Endodermal cell (in vitro differentiated cells): ENCODE data around the gene WDR20. TPM values are rescaled to one million over a fixed set of nuclear protein-coding genes. Genes with fewer than 3 reads are reported as not detected.

Experiments used
- DNase-seq: peaks from one replicate; pipeline ENCODE4 v3.0.0-alpha.2; 2017
- H3K27ac ChIP-seq: 2 replicates; pipeline ENCODE4 v1.5.1; 2013; ENCODE audit warnings: mild to moderate bottlenecking, low read depth, low read length, moderate library complexity
- H3K27me3 ChIP-seq: 2 replicates; pipeline ENCODE4 v1.6.1; 2013; ENCODE audit warnings: mild to moderate bottlenecking, low read length, moderate library complexity; ENCODE audit not compliant: insufficient read depth, control insufficient read depth, poor library complexity, severe bottlenecking
- H3K36me3 ChIP-seq: 2 replicates; pipeline ENCODE4 v1.7.0; 2013; ENCODE audit warnings: mild to moderate bottlenecking, low read length, moderate library complexity; ENCODE audit not compliant: control insufficient read depth, insufficient read depth
- H3K4me1 ChIP-seq: one replicate; pipeline ENCODE4 v1.7.0; 2013; ENCODE audit warnings: low read length; ENCODE audit not compliant: control insufficient read depth, insufficient read depth
- H3K4me3 ChIP-seq: 2 replicates; pipeline ENCODE4 v1.5.1; 2013; ENCODE audit warnings: mild to moderate bottlenecking, low read length, moderate library complexity
- H3K9ac ChIP-seq: 2 replicates; pipeline ENCODE4 v1.6.1; 2013; ENCODE audit warnings: mild to moderate bottlenecking, low read length, moderate library complexity; ENCODE audit not compliant: poor library complexity, severe bottlenecking; ENCODE audit errors: extremely low read depth
- H3K9me3 ChIP-seq: 2 replicates; pipeline ENCODE4 v1.6.1; 2013; ENCODE audit warnings: mild to moderate bottlenecking, low read length, moderate library complexity; ENCODE audit not compliant: control insufficient read depth
- H3K27ac Mint-ChIP-seq: 2 replicates; pipeline ENCODE4 v1.8.0; 2020; ENCODE audit warnings: mixed read lengths
- H3K27me3 Mint-ChIP-seq: 2 replicates; pipeline ENCODE4 v1.8.0; 2021; ENCODE audit warnings: mild to moderate bottlenecking, mixed read lengths; ENCODE audit not compliant: insufficient read depth
- H3K36me3 Mint-ChIP-seq: 2 replicates; pipeline ENCODE4 v1.8.0; 2020; ENCODE audit warnings: low read depth, mixed read lengths
- H3K4me1 Mint-ChIP-seq: 2 replicates; pipeline ENCODE4 v1.8.0; 2020; ENCODE audit warnings: mixed read lengths
- H3K4me3 Mint-ChIP-seq: 2 replicates; pipeline ENCODE4 v1.8.0; 2020; ENCODE audit warnings: mild to moderate bottlenecking, moderate library complexity, mixed read lengths
- H3K9me3 Mint-ChIP-seq: 2 replicates; pipeline ENCODE4 v1.8.0; 2020; ENCODE audit warnings: mild to moderate bottlenecking, mixed read lengths
- CTCF ChIP-seq: fragments of 200-600 bp; sonication (generic); conservative IDR thresholded peaks from 2 replicates; pipeline ENCODE4 v1.5.0; 2021; ENCODE audit warnings: antibody characterized with exemption, mild to moderate bottlenecking
- WGBS, 2 experiments: methylation state at CpG; one replicate each; pipeline versions ENCODE4 v1.1.5 to v1.1.7; 2013; ENCODE audit warnings: missing lambda C conversion rate in 2 of 2, mixed read lengths in 1 of 2; ENCODE audit not compliant: insufficient coverage in 1 of 2, insufficient read length in 1 of 2; 5-methylcytosine and 5-hydroxymethylcytosine counted together
- total RNA-seq, 2 donors: library from RNA; stranded (reverse); fragmentation: NEBNext Ultra II Directional in 1 of 2; extraction: Animal tissue kit (Norgen Biotek cat#: 25700) in 1 of 2; gene quantifications; 2 replicates in 1 of 2; 3 replicates in 1 of 2; pipeline ENCODE4 v1.2.1, GENCODE V29; 2021

Gene WDR20
- total RNA-seq, 2 donors from 2014 or later = 33.8 to 37.6 TPM

DNA sequence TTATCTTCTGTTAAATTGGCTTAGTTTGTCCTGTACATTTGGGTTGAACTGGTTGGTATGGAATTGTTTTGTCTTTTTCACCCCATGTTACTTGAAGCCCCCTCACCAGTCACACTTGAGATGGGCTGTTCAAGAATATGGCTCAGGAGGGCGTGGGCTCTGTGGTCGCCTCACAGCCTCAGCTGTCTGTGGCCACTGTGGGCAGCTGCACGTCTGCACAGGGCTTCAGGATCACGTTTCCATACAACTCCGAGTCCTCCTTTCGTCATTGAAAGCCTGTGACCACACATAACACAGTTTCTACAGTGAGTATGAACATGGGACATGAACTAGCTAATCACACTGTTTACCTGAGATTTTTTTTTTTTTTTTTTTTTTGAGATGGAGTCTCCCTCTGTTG, 84.0 kb downstream of the WDR20 start:
- Mint-ChIP-seq H3K27me3 (no peaks in the 10 kb centered on the region), H3K4me3 (no peak overlapping the region), H3K4me1 (peaks cover 19% of the 10 kb centered on the region), H3K27ac (no peak overlapping the region), H3K36me3 (peaks cover 34% of the 10 kb centered on the region), H3K9me3 (no peaks in the 10 kb centered on the region)
- no peak for TF ChIP-seq CTCF
- DNase-seq = peak; percentile 18
- Histone ChIP-seq H3K9ac (no peak overlapping the region), H3K36me3 (peaks cover 16% of the 10 kb centered on the region), H3K4me1 (peaks cover 11% of the 10 kb centered on the region), H3K27ac (no peak overlapping the region), H3K4me3 (no peak overlapping the region), H3K27me3 (no peaks in the 10 kb centered on the region), H3K9me3 (no peaks in the 10 kb centered on the region)
- 96% methylated on average over 6 of the region's 6 CpGs for WGBS, 2 experiments

DNA sequence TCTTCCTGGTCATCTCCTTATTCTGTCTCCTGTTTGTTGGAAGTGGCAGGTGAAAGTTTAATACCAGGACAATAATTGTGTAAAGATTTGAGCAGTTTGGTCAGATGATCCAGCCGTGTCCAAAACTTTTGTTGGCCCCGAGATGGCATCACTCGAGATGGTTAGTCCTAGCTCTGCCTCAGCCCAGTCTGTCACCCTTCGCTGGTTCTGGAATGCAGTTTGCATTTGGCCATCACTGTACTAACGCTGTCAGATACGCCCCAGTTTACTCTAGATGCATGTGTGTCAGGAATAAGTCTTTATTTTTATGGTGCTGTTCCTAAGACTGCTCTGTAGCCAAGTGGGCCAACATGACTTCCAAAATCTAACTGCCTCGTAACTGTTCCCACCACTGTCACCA, 85.7 kb downstream of the WDR20 start:
- H3K9ac ChIP-seq = no peak overlapping the region
- H3K36me3 ChIP-seq = peaks cover 16% of the 10 kb centered on the region
- no peaks in the 10 kb centered on the region for H3K27me3 ChIP-seq
- Mint-ChIP-seq H3K27ac (no peak overlapping the region), H3K9me3 (no peaks in the 10 kb centered on the region), H3K36me3 (peaks cover 39% of the 10 kb centered on the region), H3K4me1 (peaks cover 19% of the 10 kb centered on the region), H3K4me3 (no peak overlapping the region), H3K27me3 (no peaks in the 10 kb centered on the region)
- H3K9me3 ChIP-seq = no peaks in the 10 kb centered on the region
- H3K4me3 ChIP-seq = no peak overlapping the region
- DNase-seq = peak; percentile 6
- peaks cover 11% of the 10 kb centered on the region for H3K4me1 ChIP-seq
- peak overlapping the region; percentile 32 for H3K27ac ChIP-seq
- 93 to 96% methylated on average over 6 to 7 of the region's 7 CpGs for WGBS, 2 experiments
- no peak for TF ChIP-seq CTCF

DNA sequence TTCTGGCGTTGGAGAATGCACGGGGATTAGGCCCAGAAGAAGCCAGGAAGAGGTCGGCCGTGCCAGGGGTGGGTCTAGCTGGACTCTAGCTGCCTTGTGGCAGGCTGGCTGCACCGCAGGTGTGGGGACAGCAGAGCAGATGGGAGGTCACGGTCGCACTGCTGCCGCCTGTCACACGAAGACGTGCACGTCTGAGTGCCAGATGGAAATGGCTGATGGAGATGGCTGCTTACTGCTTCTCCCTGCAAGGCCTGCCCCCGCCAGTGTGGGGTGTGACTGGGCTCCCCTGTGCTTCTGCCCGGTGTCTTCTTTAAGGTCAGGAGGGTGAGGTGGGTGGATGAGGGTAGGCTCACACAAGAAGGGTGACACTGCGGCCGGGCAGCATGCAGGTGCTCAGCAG, 86.2 kb downstream of the WDR20 start:
- H3K27ac Mint-ChIP-seq = no peak overlapping the region
- H3K27me3 Mint-ChIP-seq = no peaks in the 10 kb centered on the region
- H3K4me1 ChIP-seq = peaks cover 9% of the 10 kb centered on the region
- peaks cover 16% of the 10 kb centered on the region for H3K4me1 Mint-ChIP-seq
- no peak overlapping the region for H3K4me3 ChIP-seq
- no peaks in the 10 kb centered on the region for H3K27me3 ChIP-seq
- peaks cover 16% of the 10 kb centered on the region for H3K36me3 ChIP-seq
- WGBS, 2 experiments = 93 to 94% methylated on average over 11 to 15 of the region's 15 CpGs
- no peak overlapping the region for H3K4me3 Mint-ChIP-seq
- H3K9me3 Mint-ChIP-seq = no peaks in the 10 kb centered on the region
- no peaks in the 10 kb centered on the region for H3K9me3 ChIP-seq
- TF ChIP-seq CTCF = no peak
- H3K27ac ChIP-seq = peak overlapping the region; percentile 32
- H3K9ac ChIP-seq = no peak overlapping the region
- peaks cover 44% of the 10 kb centered on the region for H3K36me3 Mint-ChIP-seq
- peak; percentile 47 for DNase-seq
